T-helper 1 cell treated with Interleukin-12 subunit alpha and Interleukin-12 subunit beta and Interleukin-4 antibody, amounts not matched to agents 30 μg/mL and 1 μg/mL, for 36 hours (primary cell): ENCODE measurements around the gene TAF1C.
"Not testable (repeated sequence)": the region's sequence is repeated elsewhere in the genome, so short reads cannot be mapped to it uniquely, and the experiment has no call there.

ENCODE experiments used
- H3K27ac Mint-ChIP-seq: one replicate; pipeline ENCODE4 v1.8.0; 2021; ENCODE audit warnings: mild to moderate bottlenecking, mixed read lengths
- H3K27me3 Mint-ChIP-seq: one replicate; pipeline ENCODE4 v1.8.0; 2021; ENCODE audit warnings: low read depth, mixed read lengths
- H3K36me3 Mint-ChIP-seq: one replicate; pipeline ENCODE4 v1.8.0; 2021; ENCODE audit warnings: low read depth, mixed read lengths
- H3K4me1 Mint-ChIP-seq: one replicate; pipeline ENCODE4 v1.8.0; 2021; ENCODE audit warnings: low read depth, mixed read lengths
- H3K4me3 Mint-ChIP-seq: one replicate; pipeline ENCODE4 v1.8.0; 2021; ENCODE audit warnings: mild to moderate bottlenecking, moderate library complexity, mixed read lengths
- H3K9me3 Mint-ChIP-seq: one replicate; pipeline ENCODE4 v1.8.0; 2021; ENCODE audit warnings: mixed read lengths

Gene TAF1C

DNA sequence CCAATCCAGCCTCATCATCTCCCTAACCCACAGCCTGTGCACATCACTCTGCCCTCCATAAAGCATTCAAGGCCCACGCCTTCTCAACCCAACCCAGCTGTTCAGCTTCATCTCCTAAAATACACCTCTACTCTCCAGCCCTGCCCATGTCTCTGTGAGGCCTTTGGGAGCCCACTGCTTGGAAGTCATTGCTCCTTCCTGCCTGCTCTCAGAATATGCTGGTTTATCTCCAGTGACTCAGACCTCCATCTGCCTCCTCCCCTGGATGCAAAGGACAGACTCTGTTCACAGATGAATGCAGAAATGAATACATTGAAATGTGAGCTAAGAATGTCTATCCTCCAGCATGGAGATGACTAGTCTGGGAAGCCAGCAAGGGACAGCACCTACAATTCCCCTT, 34.0 kb upstream of the TAF1C start:
- no peaks in the 10 kb centered on the region for H3K36me3 Mint-ChIP-seq
- H3K27ac Mint-ChIP-seq: no peak overlapping the region
- no peak overlapping the region for H3K4me3 Mint-ChIP-seq
- no peaks in the 10 kb centered on the region for H3K4me1 Mint-ChIP-seq
- H3K9me3 Mint-ChIP-seq: no peaks in the 10 kb centered on the region
- no peaks in the 10 kb centered on the region for H3K27me3 Mint-ChIP-seq

DNA sequence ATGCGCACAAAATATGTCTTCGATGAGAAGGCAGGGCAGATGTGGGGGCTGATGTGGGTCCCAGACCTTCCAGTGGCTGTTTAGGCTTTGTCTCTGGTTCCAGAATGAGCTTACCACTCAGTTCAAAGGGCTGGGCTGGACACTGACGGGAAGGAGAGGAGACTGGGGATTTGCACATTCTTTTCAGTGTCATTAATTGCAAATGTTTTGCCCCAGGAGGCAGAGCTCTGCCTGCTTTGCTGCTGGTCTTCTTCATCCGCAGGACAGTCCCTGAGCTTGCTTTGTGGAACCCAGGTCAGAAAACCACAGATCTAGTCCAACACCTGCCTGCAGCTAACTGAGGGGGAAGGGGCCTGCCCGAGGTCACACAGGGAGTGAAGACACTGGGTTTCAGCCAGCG, 32.1 kb upstream of the TAF1C start:
- H3K27ac Mint-ChIP-seq: no peak overlapping the region
- no peaks in the 10 kb centered on the region for H3K4me1 Mint-ChIP-seq
- H3K36me3 Mint-ChIP-seq: no peaks in the 10 kb centered on the region
- no peak overlapping the region for H3K4me3 Mint-ChIP-seq
- no peaks in the 10 kb centered on the region for H3K9me3 Mint-ChIP-seq
- no peaks in the 10 kb centered on the region for H3K27me3 Mint-ChIP-seq

DNA sequence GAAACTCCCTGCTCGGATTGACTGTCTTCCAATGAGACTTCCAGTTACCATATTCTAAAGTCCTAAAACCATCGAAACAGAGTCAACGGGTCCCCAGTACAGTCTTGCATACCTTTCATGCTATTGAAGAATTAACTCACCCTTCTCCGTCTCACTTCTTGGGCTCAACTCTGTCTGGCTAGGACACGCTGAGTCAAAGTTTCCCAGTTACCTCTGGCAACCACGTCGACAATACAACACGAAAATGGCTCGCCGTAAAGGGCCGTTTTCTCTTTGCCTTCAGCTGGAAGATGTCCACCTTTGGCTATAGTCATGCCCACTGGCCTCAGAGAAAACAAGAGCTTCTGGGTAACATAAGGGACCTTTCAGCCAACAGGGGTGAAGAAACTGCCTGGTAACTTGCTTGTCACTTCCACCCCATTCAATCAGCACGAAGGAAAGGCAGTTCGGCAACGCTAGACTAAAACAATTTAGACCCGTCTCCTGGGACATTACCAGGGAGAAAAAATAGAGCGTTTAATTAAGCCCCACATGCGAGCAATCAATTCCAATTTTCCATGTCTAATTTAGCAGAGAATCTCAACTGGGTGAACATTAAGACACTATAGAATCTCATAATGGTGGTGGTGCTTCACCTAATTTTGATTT, 31.4 kb upstream of the TAF1C start:
- no peak overlapping the region for H3K4me3 Mint-ChIP-seq
- H3K27me3 Mint-ChIP-seq: no peaks in the 10 kb centered on the region
- H3K9me3 Mint-ChIP-seq: no peaks in the 10 kb centered on the region
- no peak overlapping the region for H3K27ac Mint-ChIP-seq
- H3K4me1 Mint-ChIP-seq: no peaks in the 10 kb centered on the region
- no peaks in the 10 kb centered on the region for H3K36me3 Mint-ChIP-seq

DNA sequence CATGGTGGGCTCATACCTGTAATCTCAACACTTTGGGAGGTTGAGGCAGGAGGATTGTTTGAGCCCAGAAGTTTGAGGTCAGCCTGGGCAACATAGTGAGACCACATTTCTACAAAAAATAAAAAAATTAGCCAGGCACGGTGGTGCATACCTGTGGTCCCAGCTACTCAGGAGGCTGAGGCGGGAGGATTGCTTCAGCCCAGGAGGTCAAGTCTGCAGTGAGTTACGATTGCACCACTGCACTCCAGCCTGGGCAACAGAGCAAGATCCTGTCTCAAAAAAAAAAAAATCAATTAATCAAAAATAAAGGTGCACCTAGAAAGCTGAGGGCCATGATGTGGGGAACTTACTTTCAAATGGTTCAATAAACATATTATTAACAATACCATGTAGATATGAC, 29.3 kb upstream of the TAF1C start:
- not testable (repeated sequence) for H3K27ac Mint-ChIP-seq, H3K4me3 Mint-ChIP-seq, H3K36me3 Mint-ChIP-seq, H3K9me3 Mint-ChIP-seq, H3K4me1 Mint-ChIP-seq, H3K27me3 Mint-ChIP-seq

DNA sequence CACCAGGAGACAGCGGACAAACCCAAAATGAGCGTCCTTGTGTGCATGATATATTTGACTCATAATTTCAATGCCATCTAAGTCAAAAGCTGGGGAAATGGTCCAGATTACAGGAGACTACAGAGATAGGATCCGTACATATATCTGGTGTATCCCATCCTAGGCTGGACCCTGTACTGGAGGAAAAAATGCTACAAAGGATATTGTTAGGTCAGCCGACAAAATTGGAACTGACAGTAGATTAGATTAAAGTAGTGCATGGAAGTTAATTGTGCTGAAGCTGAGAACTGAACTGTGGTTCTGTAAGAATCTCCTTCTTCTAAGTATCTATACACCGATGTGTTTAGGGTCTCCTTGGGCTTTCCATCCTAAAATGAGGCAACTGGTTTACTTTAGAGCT, 28.7 kb upstream of the TAF1C start:
- Mint-ChIP-seq H3K27ac (no peak overlapping the region), H3K9me3 (no peaks in the 10 kb centered on the region), H3K4me3 (no peak overlapping the region), H3K36me3 (no peaks in the 10 kb centered on the region), H3K4me1 (no peaks in the 10 kb centered on the region), H3K27me3 (no peaks in the 10 kb centered on the region)

DNA sequence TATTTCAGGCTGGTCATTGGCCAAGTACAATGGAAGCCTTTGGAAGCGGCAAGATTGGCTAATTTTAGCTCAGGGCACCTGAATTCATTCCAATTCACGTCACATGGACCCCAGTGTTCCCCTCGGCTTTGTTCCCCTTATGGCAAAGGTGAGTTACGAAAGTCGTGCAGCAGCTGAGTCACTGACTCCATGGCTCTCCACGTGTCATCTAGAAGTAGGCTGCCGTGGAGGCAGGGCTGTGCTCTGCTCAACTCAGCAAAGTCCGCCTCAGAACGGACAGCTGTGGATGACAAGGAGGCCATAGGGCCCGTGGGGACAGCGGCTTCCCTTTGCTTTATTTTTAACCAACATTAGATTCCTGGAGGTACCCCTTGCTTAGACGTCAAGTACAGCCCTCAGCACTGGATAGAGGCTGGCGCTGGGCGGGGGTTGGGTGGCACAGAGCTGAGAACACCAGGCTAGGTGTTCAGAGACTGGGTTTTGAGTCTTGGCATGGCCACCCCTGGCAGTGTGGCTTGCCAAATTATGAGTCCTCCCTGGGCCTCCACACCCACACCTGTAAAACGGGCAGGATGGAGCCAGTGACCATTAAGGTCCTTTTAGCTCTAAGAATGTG, 27.7 kb upstream of the TAF1C start:
- H3K27ac Mint-ChIP-seq: no peak overlapping the region
- no peaks in the 10 kb centered on the region for H3K9me3 Mint-ChIP-seq
- no peaks in the 10 kb centered on the region for H3K27me3 Mint-ChIP-seq
- no peaks in the 10 kb centered on the region for H3K4me1 Mint-ChIP-seq
- H3K4me3 Mint-ChIP-seq: no peak overlapping the region
- H3K36me3 Mint-ChIP-seq: no peaks in the 10 kb centered on the region

DNA sequence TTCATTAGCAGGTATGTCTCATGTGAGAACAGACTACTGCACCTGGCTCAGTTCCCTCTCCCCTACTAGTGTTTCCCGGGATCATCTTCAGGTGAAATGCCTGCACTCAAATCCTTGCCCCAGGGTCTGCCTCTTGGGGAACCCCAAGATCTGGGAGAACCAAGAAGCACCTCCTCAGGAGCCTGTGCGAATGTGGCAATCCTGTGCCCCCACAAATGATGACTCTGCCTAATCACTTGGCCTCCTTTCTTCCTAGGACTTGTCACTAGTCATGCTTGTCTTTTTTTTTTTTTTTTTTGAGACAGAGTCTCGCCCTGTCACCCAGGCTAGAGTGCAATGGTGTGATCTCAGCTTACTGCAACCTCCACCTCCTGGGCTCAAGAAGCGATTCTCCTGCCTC, 25.8 kb upstream of the TAF1C start:
- Mint-ChIP-seq H3K4me1 (no peaks in the 10 kb centered on the region), H3K36me3 (no peaks in the 10 kb centered on the region), H3K9me3 (no peaks in the 10 kb centered on the region), H3K27me3 (no peaks in the 10 kb centered on the region), H3K27ac (no peak overlapping the region), H3K4me3 (no peak overlapping the region)

DNA sequence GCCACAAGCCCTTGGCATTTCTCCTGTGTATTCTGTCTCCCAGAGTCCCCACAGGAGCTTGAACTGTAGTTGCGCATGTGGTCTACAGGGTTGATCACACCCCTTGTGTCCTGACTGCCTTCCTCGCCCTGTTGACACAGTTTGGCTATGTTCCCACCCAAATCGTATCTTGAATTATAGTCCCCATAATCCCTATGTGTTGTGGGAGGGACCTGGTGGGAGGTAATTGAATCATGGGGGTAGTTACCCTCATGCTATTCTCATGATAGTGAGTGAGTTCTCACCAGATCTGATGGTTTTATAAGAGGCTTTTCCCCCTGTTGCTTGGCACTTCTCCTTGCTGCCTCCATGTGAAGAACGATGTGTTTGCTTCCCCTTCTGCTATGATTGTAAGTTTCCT, 25.3 kb upstream of the TAF1C start:
- Mint-ChIP-seq H3K27ac (no peak overlapping the region), H3K9me3 (no peaks in the 10 kb centered on the region), H3K4me3 (no peak overlapping the region)

DNA sequence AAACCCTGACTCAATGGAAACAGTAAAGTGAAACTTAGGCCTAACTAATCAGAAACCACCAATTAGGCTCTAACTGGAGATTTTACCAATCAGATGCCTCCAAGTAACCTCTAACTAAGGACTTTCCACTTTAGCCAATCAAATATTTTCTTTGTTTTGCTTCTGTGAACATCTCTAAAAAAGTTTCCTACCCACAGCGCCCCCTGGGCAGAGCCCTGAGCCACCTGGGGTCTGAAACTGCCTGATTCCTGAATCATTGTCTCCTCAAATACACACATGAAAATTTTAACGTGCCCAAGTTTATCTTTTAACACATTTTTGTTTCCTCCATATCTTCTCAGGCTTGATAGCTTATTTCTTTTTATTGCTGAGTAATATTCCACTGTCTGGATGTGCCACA, 23.1 kb upstream of the TAF1C start:
- H3K4me3 Mint-ChIP-seq: no peak overlapping the region
- no peaks in the 10 kb centered on the region for H3K36me3 Mint-ChIP-seq
- no peaks in the 10 kb centered on the region for H3K27me3 Mint-ChIP-seq
- no peak overlapping the region for H3K27ac Mint-ChIP-seq
- no peaks in the 10 kb centered on the region for H3K4me1 Mint-ChIP-seq
- H3K9me3 Mint-ChIP-seq: no peaks in the 10 kb centered on the region

More for the DNA sequence above, 25.3 kb upstream of the TAF1C start:
- Mint-ChIP-seq H3K27me3 (no peaks in the 10 kb centered on the region), H3K4me1 (no peaks in the 10 kb centered on the region), H3K36me3 (no peaks in the 10 kb centered on the region)

DNA sequence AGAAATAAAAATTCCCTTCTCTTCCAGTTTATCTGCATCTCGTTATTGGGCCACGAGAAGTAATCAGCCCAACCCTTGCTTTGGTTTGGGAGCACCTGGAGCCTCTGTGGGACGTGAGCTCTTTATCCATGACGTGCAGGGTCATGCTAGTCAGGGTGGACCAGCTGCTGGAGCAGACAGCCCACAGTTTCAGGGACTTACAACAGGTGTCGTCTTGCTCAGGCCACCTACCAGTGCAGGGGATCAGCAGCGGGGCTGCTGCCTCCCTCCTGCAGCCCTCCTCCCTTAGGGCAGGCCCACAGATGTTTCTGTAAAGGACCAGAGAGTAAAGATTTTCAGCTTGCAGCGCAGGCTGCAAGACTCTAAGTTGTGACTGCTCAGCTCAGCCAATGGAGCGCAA, 21.0 kb upstream of the TAF1C start:
- Mint-ChIP-seq H3K27me3 (no peaks in the 10 kb centered on the region), H3K4me1 (no peaks in the 10 kb centered on the region), H3K36me3 (no peaks in the 10 kb centered on the region), H3K27ac (no peak overlapping the region), H3K4me3 (no peak overlapping the region), H3K9me3 (no peaks in the 10 kb centered on the region)

DNA sequence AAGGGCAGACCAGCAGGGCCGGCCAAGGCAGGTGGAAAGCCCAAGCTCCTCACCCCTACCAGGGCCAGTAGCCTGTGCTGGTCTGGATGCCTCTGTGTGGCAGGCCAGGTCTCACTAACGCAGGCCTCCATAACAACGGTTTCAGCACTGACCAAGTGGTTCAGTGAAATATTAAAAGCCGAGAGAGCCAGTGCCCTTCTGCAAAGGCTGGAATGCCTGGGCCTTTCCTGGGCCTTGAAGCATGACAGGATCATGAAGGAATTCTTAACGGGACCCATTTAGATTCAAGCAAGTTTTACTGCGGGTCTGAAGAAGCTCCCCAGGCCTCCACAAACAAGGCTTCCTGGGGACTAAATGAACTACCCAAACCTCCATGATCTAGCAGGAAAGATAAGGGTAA, 20.4 kb upstream of the TAF1C start:
- Mint-ChIP-seq H3K27ac (no peak overlapping the region), H3K27me3 (no peaks in the 10 kb centered on the region), H3K36me3 (no peaks in the 10 kb centered on the region), H3K4me3 (no peak overlapping the region), H3K4me1 (no peaks in the 10 kb centered on the region), H3K9me3 (no peaks in the 10 kb centered on the region)

DNA sequence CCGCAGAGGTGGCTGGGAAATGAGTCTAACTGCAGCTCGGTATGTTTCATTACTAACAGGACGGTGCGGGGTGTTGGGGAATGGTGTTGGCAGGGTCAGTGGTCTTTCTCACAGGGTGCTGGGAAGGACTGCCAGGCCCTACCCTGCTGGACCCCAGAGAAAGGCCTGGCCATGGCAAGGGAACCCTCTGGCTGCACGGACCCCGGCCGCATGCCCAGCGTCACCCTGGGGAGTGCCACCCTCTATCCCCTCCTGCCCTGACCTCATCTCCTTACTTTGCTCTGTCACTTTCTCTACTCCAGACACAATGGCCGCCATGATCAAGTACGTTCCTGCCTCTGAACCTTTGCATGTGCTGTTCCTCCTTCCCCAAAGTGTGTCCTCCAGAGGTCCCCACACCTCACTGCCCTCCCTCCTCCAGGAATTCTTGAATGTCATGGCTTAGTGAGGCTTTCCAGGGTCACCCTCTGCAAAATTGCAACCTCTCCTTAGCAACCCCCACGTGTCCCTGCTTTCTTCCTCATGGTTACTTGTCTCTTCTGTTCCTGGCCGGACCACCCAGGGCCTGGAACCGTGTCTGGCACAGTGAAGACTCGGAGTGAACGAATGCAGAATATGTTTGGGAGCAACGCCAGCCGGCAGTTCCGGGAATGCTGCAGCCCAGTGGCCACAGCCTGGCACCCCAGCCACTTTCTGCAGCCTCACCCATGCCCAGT, 19.3 kb upstream of the TAF1C start:
- no peak overlapping the region for H3K4me3 Mint-ChIP-seq
- H3K27me3 Mint-ChIP-seq: no peaks in the 10 kb centered on the region
- no peaks in the 10 kb centered on the region for H3K9me3 Mint-ChIP-seq
- no peaks in the 10 kb centered on the region for H3K4me1 Mint-ChIP-seq
- no peaks in the 10 kb centered on the region for H3K36me3 Mint-ChIP-seq
- H3K27ac Mint-ChIP-seq: no peak overlapping the region

DNA sequence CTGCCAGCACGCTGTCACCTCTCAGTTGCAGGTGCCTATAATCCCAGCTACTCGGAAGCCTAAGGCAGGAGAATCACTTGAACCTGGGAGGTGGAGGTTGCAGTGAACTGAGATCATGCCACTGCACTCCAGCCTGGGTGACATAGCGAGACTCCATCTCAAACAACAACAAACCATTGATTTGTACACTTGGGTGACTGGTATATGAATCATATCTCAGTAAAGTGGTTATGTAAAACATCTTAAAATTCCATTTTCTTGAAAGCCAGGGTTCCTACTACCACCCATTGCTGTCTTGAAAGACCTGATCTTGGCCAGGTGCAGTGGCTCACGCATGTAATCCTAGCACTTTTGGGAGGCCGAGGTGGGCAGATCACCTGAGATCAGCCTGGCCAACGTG, 18.3 kb upstream of the TAF1C start:
- not testable (repeated sequence) for H3K27me3 Mint-ChIP-seq, H3K4me3 Mint-ChIP-seq, H3K36me3 Mint-ChIP-seq, H3K27ac Mint-ChIP-seq, H3K9me3 Mint-ChIP-seq, H3K4me1 Mint-ChIP-seq

DNA sequence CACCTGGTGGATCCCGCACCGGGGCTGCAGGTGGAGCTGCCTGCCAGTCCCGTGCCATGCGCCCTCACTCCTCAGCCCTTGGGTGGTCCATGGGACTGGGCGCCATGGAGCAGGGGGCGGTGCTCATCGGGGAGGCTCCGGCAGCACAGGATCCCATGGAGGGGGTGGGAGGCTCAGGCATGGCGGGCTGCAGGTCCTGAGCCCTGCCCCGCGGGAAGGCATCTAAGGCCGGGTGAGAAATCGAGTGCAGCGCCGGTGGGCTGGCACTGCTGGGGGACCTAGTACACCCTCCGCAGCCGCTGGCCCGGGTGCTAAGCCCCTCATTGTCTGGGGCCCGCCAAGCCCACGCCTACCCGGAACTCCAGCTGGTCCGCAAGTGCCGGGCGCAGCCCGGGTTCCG, 17.7 kb upstream of the TAF1C start:
- H3K36me3 Mint-ChIP-seq, H3K9me3 Mint-ChIP-seq, H3K4me3 Mint-ChIP-seq, H3K27me3 Mint-ChIP-seq, H3K27ac Mint-ChIP-seq, H3K4me1 Mint-ChIP-seq: not testable (repeated sequence)

DNA sequence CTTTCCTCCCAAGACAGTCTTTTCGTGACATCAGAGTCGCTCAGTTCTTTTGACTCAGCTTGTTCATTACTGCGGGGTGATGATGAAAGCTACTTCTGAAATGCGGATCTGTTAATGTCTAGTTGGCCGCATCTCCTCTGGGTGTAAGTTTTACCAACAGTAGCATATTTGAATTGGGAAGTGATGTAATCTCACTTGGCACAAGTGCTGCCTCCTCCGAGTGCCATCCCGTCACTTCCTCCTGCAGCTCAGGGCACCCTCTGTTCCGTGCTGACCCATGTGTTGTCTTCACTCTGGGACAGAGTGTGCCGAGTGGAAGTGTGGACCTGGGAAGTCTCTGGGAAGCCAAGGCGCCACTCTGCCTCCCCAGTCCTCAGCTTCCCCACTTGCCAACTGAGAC, 13.0 kb upstream of the TAF1C start:
- Mint-ChIP-seq H3K4me1 (no peaks in the 10 kb centered on the region), H3K36me3 (no peaks in the 10 kb centered on the region), H3K9me3 (no peaks in the 10 kb centered on the region), H3K27me3 (no peaks in the 10 kb centered on the region), H3K4me3 (no peak overlapping the region), H3K27ac (no peak overlapping the region)
